GM12878 (cell line): ENCODE measurements around the gene EPDR1. TPM values are rescaled to one million over a fixed set of nuclear protein-coding genes. Genes with fewer than 3 reads are reported as not detected.

Experiments
- ATAC-seq: fragments of 200-7000 bp; cut with Tn5 transposase; 3 replicates; pipeline ENCODE4 v1.9.1; 2020; ENCODE audit warnings: mild to moderate bottlenecking, moderate library complexity
- BruUV-seq: library from RNA; stranded (reverse); fragments of 400-500 nt; replicated peaks from 2 replicates; lab custom pipeline; 2021; lab: Mats Ljungman, UMichigan
- CTCF ChIA-PET: fragments of 300-600 bp; sonication (Branson Sonifier 250); formaldehyde crosslinking; extraction: SDS; loops from one replicate; lab custom pipeline; 2021; ENCODE audit warnings: inconsistent platforms; lab: Yijun Ruan, JAX
- POLR2A ChIA-PET: fragments of 350-600 bp; formaldehyde crosslinking; extraction: SDS; loops from one replicate; lab custom pipeline; 2021; ENCODE audit warnings: inconsistent platforms; lab: Charles Lee
- RAD21 ChIA-PET: fragments of 300-600 bp; sonication (Branson Sonifier 250); formaldehyde crosslinking; loops from one replicate; lab custom pipeline; 2023; ENCODE audit warnings: antibody characterized with exemption; ENCODE audit not compliant: unreplicated experiment; lab: Charles Lee
- SMC1A ChIA-PET: fragments of 300-600 bp; sonication (Branson Sonifier 250); formaldehyde crosslinking; loops from one replicate; lab custom pipeline; 2023; ENCODE audit not compliant: unreplicated experiment, uncharacterized antibody; lab: Charles Lee
- DNase-seq: peaks from one replicate; pipeline ENCODE4 v3.0.0-alpha.2; 2011; ENCODE audit warnings: low read depth, low spot score
- FAIRE-seq: peaks from 3 replicates; lab custom pipeline; 2011; peaks lifted over from hg19 to GRCh38; lab: Jason Lieb, UNC
- H2AFZ ChIP-seq: 2 replicates; pipeline ENCODE4 v1.6.0; 2011; ENCODE audit warnings: low read depth, low read length, control low read depth; ENCODE audit not compliant: control insufficient read depth
- H3K27ac ChIP-seq: 2 replicates; pipeline ENCODE4 v1.5.1; 2011; ENCODE audit warnings: control low read depth; ENCODE audit not compliant: control insufficient read depth, insufficient read depth
- H3K27me3 ChIP-seq, 2 experiments: replicated peaks in 1 of 2; 2 replicates each; pipeline versions ENCODE4 v1.6.0 to v1.6.1; 2011; ENCODE audit warnings: low read length in 1 of 2; ENCODE audit not compliant: control insufficient read depth in 2 of 2, insufficient read depth in 2 of 2
- H3K36me3 ChIP-seq, 2 experiments: 2 replicates each; pipeline ENCODE4 v1.5.1; 2011; ENCODE audit warnings: low read length in 1 of 2; ENCODE audit not compliant: control insufficient read depth in 2 of 2, insufficient read depth in 2 of 2
- H3K4me1 ChIP-seq: 2 replicates; pipeline ENCODE4 v1.6.1; 2011; ENCODE audit warnings: mild to moderate bottlenecking, low read length, moderate library complexity, mixed read lengths; ENCODE audit not compliant: control insufficient read depth, insufficient read depth
- H3K4me2 ChIP-seq: 2 replicates; pipeline ENCODE4 v1.6.0; 2011; ENCODE audit warnings: control low read depth; ENCODE audit not compliant: control insufficient read depth, insufficient read depth
- H3K4me3 ChIP-seq: fragments of 200-600 bp; sonication (generic); 2 replicates; pipeline ENCODE4 v1.5.1; 2016
- H3K79me2 ChIP-seq: 2 replicates; pipeline ENCODE4 v1.6.0; 2011; ENCODE audit warnings: low read length; ENCODE audit not compliant: control insufficient read depth, insufficient read depth
- H3K9ac ChIP-seq: 2 replicates; pipeline ENCODE4 v1.8.0; 2011; ENCODE audit warnings: low read length, control low read depth, mixed read lengths; ENCODE audit not compliant: control insufficient read depth, insufficient read depth
- H3K9me3 ChIP-seq: replicated peaks from 3 replicates; pipeline ENCODE4 v1.5.1; 2011; ENCODE audit warnings: mild to moderate bottlenecking, low read length; ENCODE audit not compliant: control insufficient read depth, insufficient read depth
- H4K20me1 ChIP-seq: 2 replicates; pipeline ENCODE4 v1.6.0; 2011; ENCODE audit not compliant: control insufficient read depth, insufficient read depth
- BCLAF1 ChIP-seq: fragments of 450-650 bp; IDR thresholded peaks from 2 replicates; pipeline ENCODE4 v1.6.1; 2017; ENCODE audit warnings: antibody characterized with exemption, mild to moderate bottlenecking, moderate library complexity
- BHLHE40 ChIP-seq, 2 experiments: fragments of 450-650 bp in 1 of 2; IDR thresholded peaks; 2 replicates each; pipeline ENCODE4 v1.6.1; 2011 to 2017; ENCODE audit warnings: low read depth in 2 of 2, borderline replicate concordance in 1 of 2, improper control_type of control experiment in 1 of 2, low read length in 1 of 2, mild to moderate bottlenecking in 1 of 2
- CBX3 ChIP-seq: fragments of 200-600 bp; sonication (generic); IDR thresholded peaks from 2 replicates; pipeline ENCODE4 v1.6.1; 2016; ENCODE audit warnings: low read depth, borderline replicate concordance
- CEBPB ChIP-seq, 2 experiments: fragments of 150-350 bp in 1 of 2; IDR thresholded peaks; 2 replicates each; pipeline ENCODE4 v1.6.1; 2012 to 2014; ENCODE audit warnings: low read depth in 2 of 2, low read length in 2 of 2, borderline replicate concordance in 1 of 2, inconsistent platforms in 1 of 2
- FOXK2 ChIP-seq: fragments of 450-650 bp; IDR thresholded peaks from 2 replicates; pipeline ENCODE4 v1.6.1; 2017; ENCODE audit warnings: mild to moderate bottlenecking, moderate library complexity
- IKZF2 ChIP-seq, 2 experiments: fragments of 450-650 bp; IDR thresholded peaks; 2 replicates each; pipeline ENCODE4 v1.6.1; 2017; ENCODE audit warnings: mild to moderate bottlenecking in 2 of 2, moderate library complexity in 2 of 2
- JUNB ChIP-seq: IDR thresholded peaks from 2 replicates; pipeline ENCODE4 v1.6.1; 2016; ENCODE audit warnings: antibody characterized with exemption, mild to moderate bottlenecking
- JUND ChIP-seq: IDR thresholded peaks from 2 replicates; pipeline ENCODE4 v1.6.1; 2012; ENCODE audit warnings: low read depth, mild to moderate bottlenecking, low read length, improper control_type of control experiment, moderate library complexity
- LARP7 ChIP-seq: fragments of 450-650 bp; IDR thresholded peaks from 2 replicates; pipeline ENCODE4 v1.6.1; 2017; ENCODE audit warnings: mild to moderate bottlenecking
- PAX5 ChIP-seq: IDR thresholded peaks from 2 replicates; pipeline ENCODE4 v1.6.1; 2011; ENCODE audit warnings: low read depth, low read length, borderline replicate concordance
- POLR2A ChIP-seq: IDR thresholded peaks from 2 replicates; pipeline ENCODE4 v1.6.1; 2011; ENCODE audit warnings: low read depth, mild to moderate bottlenecking, low read length
- SRF ChIP-seq, 2 experiments: IDR thresholded peaks; 2 replicates each; pipeline ENCODE4 v1.6.1; 2011; ENCODE audit warnings: low read depth in 2 of 2, low read length in 2 of 2, mild to moderate bottlenecking in 1 of 2, moderate library complexity in 1 of 2
- WGBS: methylation state at CpG from one replicate; pipeline ENCODE4 v1.1.6; 2016; ENCODE audit warnings: low lambda C conversion rate; ENCODE audit not compliant: insufficient replicate concordance, insufficient coverage; ENCODE audit errors: missing lambda C conversion rate; 5-methylcytosine and 5-hydroxymethylcytosine counted together
- in situ Hi-C: fragments of 300-500 bp; cut with MboI; formaldehyde crosslinking; loops from 9 replicates; pipeline ENCODE4 v1.14.3; 2018; ENCODE audit warnings: mixed read lengths
- intact Hi-C: fragments of 100-400 bp; cut with micrococcal nuclease; formaldehyde crosslinking; loops from one replicate; pipeline ENCODE4 v1.14.2; 2022; ENCODE audit not compliant: unreplicated experiment
- polyA plus RNA-seq, 11 experiments: library from polyadenylated mRNA; depleted of rRNA in 4 of 11; unstranded in 6 of 11; stranded (reverse) in 5 of 11; fragments of >200 nt; fragmentation: Nextera tagmentation in 4 of 11; fragmentation: Illumina TruSeq in 1 of 11; extraction: Ambion mirVana in 4 of 11; extraction: Trizol in 1 of 11; gene quantifications; 1 replicate in 1 of 11; 2 replicates in 10 of 11; pipeline versions ENCODE4 v1.2.1 to v1.2.3, GENCODE V29; 2011 to 2016; ENCODE audit warnings: inconsistent platforms in 2 of 11, missing spikeins in 2 of 11, low read depth in 1 of 11
- total RNA-seq, 4 experiments: library from RNA; depleted of rRNA in 3 of 4; stranded (reverse); fragments of >200 nt in 3 of 4; fragmentation: Illumina TruSeq in 1 of 4; extraction: Trizol in 1 of 4; gene quantifications; 2 replicates each; pipeline versions ENCODE4 v1.2.1 to v1.2.3, GENCODE V29; 2013 to 2021
- TF ChIP-seq, protein P1 (sequence below): IDR thresholded peaks from 2 replicates; pipeline ENCODE4 v1.6.1; 2011; ENCODE audit warnings: borderline replicate concordance, low read depth, mild to moderate bottlenecking, moderate library complexity, low read length; ENCODE audit not compliant: insufficient read depth, poor library complexity, severe bottlenecking
- TF ChIP-seq, protein P2 (sequence below): fragments of 450-650 bp; formaldehyde crosslinking; IDR thresholded peaks from 2 replicates; pipeline ENCODE4 v1.5.0; 2022; ENCODE audit warnings: mild to moderate bottlenecking, missing genetic modification characterization

Gene EPDR1
- total and polyA plus RNA-seq, 10 of the 15 experiments (the other 5 are each of a cell fraction or from before 2014, with no cell fraction given): 1.2 to 18.8 (median 4.7) TPM

GRCh38 chr7:37924491-37925041 lies 4.1 kb downstream of the EPDR1 start:
- Histone ChIP-seq H3K9ac (no peak overlapping the region), H3K4me3 (no peak overlapping the region), H3K27me3 (no peaks in the 10 kb centered on the region), H2AFZ (no peak overlapping the region), H3K4me2 (no peak overlapping the region), H3K4me1 (peaks cover 5% of the 10 kb centered on the region; the same call in 1 of the 2 replicates), H3K9me3 (peaks cover 8% of the 10 kb centered on the region; the same call in 2 of the 3 replicates)
- in situ Hi-C loops (no loop called here), intact Hi-C loops (no loop called here)
- WGBS: 45% methylated on average over 3 of the region's 3 CpGs
- CTCF ChIA-PET: interaction anchor here (0.8 to 1.0 kb wide), 3 partner anchors 10 to 411 kb away, joined by 3 to 5 read pairs (median 3); no protein-coding TSS in a partner anchor
- ATAC-seq: no peak
- POLR2A ChIA-PET: no interaction called here
- no peak for DNase-seq
- no TSS peak for BruUV-seq
- TF ChIP-seq JUND: no peak
- no peak for TF ChIP-seq CEBPB (IDR thresholded peaks at IDR 0.05; ENCODE audit: borderline replicate concordance in 1 of 2, low read depth in 2 of 2, low read length in 2 of 2)
- TF ChIP-seq POLR2A: no peak
- no peak for TF ChIP-seq BHLHE40 (IDR thresholded peaks at IDR 0.05; ENCODE audit: borderline replicate concordance in 1 of 2, low read depth in 2 of 2, low read length in 1 of 2)
- no peak for TF ChIP-seq FOXK2
- no peak for TF ChIP-seq BCLAF1
- TF ChIP-seq, protein P1, sequence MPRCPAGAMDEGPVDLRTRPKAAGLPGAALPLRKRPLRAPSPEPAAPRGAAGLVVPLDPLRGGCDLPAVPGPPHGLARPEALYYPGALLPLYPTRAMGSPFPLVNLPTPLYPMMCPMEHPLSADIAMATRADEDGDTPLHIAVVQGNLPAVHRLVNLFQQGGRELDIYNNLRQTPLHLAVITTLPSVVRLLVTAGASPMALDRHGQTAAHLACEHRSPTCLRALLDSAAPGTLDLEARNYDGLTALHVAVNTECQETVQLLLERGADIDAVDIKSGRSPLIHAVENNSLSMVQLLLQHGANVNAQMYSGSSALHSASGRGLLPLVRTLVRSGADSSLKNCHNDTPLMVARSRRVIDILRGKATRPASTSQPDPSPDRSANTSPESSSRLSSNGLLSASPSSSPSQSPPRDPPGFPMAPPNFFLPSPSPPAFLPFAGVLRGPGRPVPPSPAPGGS: no peak
- no peak for TF ChIP-seq CBX3
- no peak for TF ChIP-seq IKZF2 (IDR thresholded peaks at IDR 0.05)
- TF ChIP-seq LARP7: no peak
- no peak for TF ChIP-seq SRF (IDR thresholded peaks at IDR 0.05; ENCODE audit: low read depth in 2 of 2, low read length in 2 of 2)
- TF ChIP-seq, protein P2, sequence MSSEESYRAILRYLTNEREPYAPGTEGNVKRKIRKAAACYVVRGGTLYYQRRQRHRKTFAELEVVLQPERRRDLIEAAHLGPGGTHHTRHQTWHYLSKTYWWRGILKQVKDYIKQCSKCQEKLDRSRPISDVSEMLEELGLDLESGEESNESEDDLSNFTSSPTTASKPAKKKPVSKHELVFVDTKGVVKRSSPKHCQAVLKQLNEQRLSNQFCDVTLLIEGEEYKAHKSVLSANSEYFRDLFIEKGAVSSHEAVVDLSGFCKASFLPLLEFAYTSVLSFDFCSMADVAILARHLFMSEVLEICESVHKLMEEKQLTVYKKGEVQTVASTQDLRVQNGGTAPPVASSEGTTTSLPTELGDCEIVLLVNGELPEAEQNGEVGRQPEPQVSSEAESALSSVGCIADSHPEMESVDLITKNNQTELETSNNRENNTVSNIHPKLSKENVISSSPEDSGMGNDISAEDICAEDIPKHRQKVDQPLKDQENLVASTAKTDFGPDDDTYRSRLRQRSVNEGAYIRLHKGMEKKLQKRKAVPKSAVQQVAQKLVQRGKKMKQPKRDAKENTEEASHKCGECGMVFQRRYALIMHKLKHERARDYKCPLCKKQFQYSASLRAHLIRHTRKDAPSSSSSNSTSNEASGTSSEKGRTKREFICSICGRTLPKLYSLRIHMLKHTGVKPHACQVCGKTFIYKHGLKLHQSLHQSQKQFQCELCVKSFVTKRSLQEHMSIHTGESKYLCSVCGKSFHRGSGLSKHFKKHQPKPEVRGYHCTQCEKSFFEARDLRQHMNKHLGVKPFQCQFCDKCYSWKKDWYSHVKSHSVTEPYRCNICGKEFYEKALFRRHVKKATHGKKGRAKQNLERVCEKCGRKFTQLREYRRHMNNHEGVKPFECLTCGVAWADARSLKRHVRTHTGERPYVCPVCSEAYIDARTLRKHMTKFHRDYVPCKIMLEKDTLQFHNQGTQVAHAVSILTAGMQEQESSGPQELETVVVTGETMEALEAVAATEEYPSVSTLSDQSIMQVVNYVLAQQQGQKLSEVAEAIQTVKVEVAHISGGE (CRISPR knock-in tag): no peak
- TF ChIP-seq JUNB: no peak
- no peak for TF ChIP-seq PAX5
- TF ChIP-seq, all 136 proteins: peak for 0
- ChIA-PET SMC1A (interaction anchor here (0.6 to 1.2 kb wide), 3 partner anchors 9 to 50 kb away, joined by 3 to 4 read pairs (median 3); no protein-coding TSS in a partner anchor), RAD21 (no interaction called here)
- H3K36me3 ChIP-seq: no peaks in the 10 kb centered on the region
- H3K79me2 ChIP-seq: peaks cover 3% of the 10 kb centered on the region; the same call in 1 of the 2 replicates
- no peaks in the 10 kb centered on the region for H4K20me1 ChIP-seq
- FAIRE-seq: no peak
- no peak overlapping the region for H3K27ac ChIP-seq
